ENCODE data around the gene TRERF1. TPM values are rescaled to one million over a fixed set of nuclear protein-coding genes. Genes with fewer than 3 reads are reported as not detected.

The TRERF1 gene
- total and polyA plus RNA-seq, 2 of the 8 experiments (the other 6 are each of a cell fraction or from before 2014, with no cell fraction given): 10.8 to 21.5 TPM

GRCh38 chr6:42344756-42345155, 107.0 kb downstream of the TRERF1 start (continued):
- TF ChIP-seq CHD7 (IDR thresholded peaks at IDR 0.05; ENCODE audit: insufficient replicate concordance, low read length) (no peak), CTBP2 (IDR thresholded peaks at IDR 0.05; ENCODE audit: borderline replicate concordance, insufficient read depth, insufficient read length, low read length) (no peak), BRCA1 (IDR thresholded peaks at IDR 0.05; ENCODE audit: low read depth, low read length) (no peak), HDAC2 (IDR thresholded peaks at IDR 0.05; ENCODE audit: borderline replicate concordance in 1 of 2, low read depth in 2 of 2, low read length in 2 of 2) (no peak), CBX5 (IDR thresholded peaks at IDR 0.05; ENCODE audit: low read depth, low read length) (no peak)

All from H1 (cell line).